ENCODE measurements around the gene LSAMP. TPM values are rescaled to one million over a fixed set of nuclear protein-coding genes. Genes with fewer than 3 reads are reported as not detected.
"Not testable (repeated sequence)": the region's sequence is repeated elsewhere in the genome, so short reads cannot be mapped to it uniquely, and the experiment has no call there.

The LSAMP gene
- total RNA-seq, 1 experiment from 2014 or later, result 3.1 TPM

DNA sequence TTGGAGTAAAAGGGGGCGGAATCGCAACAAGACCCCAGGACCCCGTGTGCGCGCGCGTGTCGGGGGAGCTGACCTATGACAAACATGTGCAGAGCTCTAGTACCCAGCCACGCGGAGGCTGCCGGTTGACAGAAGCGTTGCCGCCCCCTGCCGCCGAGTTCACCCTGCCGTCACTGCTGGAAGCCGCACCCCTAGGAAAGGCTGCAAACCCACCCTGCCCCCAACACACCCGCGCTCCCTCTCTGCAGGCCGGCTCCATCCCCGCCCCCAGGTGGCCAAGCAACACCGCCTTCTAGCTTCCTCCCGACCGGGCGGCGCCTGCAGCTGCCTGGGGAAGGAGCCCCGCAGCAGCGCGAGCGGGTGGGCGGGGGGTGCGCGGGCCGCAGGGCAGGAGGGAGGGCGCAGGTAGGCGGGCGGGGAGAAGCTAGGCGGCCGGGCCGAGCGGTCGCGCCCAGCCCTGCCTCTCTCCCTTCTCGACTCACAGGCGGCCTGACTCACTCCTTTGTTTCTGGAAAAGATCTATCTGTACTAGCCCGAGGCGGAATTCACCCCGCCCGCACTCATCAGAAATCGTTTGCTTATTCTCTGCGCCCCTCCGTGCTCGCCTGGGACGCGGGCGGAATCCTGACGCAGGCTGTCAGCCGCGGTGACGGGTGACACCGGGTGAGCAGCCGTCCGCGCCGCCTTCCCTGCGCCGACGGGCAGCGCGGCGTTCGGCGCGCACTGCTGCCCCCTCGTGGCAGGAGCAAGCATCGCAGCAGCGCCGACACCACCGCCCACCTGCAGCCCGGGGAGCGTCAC lies 661.1 kb downstream of the LSAMP start:
- Histone ChIP-seq H3K4me3 (ENCODE audit: low read depth in 2 of 2, low read length in 2 of 2) (peak overlapping the region; percentile 47 to 62), H3K36me3 (ENCODE audit: control insufficient read depth, insufficient read depth, low read length) (no peaks in the 10 kb centered on the region), H3K27ac (ENCODE audit: low read length) (no peak overlapping the region), H3K27me3 (ENCODE audit: control insufficient read depth, insufficient read depth, low read length) (no peaks in the 10 kb centered on the region), H3K4me1 (ENCODE audit: control insufficient read depth, insufficient read depth, low read length) (0 out of 2 replicates have a peak, but pooled peaks cover 4% of the 10 kb centered on the region), H3K9me3 (ENCODE audit: control insufficient read depth, insufficient read depth, low read depth, low read length) (no peaks in the 10 kb centered on the region)
- no TSS peak for BruUV-seq (replicated peaks)
- ChIA-PET CTCF (interaction anchor here (0.6 to 0.9 kb wide), 3 partner anchors 31 to 631 kb away, joined by 3 to 6 read pairs (median 4); no protein-coding TSS in a partner anchor), POLR2A (no interaction called here)
- ATAC-seq (peak; percentile 95), DNase-seq (ENCODE audit: low read depth, low spot score) (no peak)
- intact Hi-C loops (cut with micrococcal nuclease; ENCODE audit: unreplicated experiment), result loop anchor here (10.0 kb wide), 1 partner anchor 569 kb away; no protein-coding TSS in a partner anchor
- in situ Hi-C loops (cut with HindIII; ENCODE audit: low pct_unique_long_range_greater_than_20kb, low sequenced_read_pairs), result no loop called here
- TF ChIP-seq, protein P1, sequence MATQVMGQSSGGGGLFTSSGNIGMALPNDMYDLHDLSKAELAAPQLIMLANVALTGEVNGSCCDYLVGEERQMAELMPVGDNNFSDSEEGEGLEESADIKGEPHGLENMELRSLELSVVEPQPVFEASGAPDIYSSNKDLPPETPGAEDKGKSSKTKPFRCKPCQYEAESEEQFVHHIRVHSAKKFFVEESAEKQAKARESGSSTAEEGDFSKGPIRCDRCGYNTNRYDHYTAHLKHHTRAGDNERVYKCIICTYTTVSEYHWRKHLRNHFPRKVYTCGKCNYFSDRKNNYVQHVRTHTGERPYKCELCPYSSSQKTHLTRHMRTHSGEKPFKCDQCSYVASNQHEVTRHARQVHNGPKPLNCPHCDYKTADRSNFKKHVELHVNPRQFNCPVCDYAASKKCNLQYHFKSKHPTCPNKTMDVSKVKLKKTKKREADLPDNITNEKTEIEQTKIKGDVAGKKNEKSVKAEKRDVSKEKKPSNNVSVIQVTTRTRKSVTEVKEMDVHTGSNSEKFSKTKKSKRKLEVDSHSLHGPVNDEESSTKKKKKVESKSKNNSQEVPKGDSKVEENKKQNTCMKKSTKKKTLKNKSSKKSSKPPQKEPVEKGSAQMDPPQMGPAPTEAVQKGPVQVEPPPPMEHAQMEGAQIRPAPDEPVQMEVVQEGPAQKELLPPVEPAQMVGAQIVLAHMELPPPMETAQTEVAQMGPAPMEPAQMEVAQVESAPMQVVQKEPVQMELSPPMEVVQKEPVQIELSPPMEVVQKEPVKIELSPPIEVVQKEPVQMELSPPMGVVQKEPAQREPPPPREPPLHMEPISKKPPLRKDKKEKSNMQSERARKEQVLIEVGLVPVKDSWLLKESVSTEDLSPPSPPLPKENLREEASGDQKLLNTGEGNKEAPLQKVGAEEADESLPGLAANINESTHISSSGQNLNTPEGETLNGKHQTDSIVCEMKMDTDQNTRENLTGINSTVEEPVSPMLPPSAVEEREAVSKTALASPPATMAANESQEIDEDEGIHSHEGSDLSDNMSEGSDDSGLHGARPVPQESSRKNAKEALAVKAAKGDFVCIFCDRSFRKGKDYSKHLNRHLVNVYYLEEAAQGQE (IDR thresholded peaks at IDR 0.05; ENCODE audit: insufficient read depth in 1 of 2, low read depth in 2 of 2, low read length in 1 of 2), result peak in 1 of 2 experiments; percentile 49; a peak in 1 of 4 replicates
- TF ChIP-seq SIN3A (IDR thresholded peaks at IDR 0.05; ENCODE audit: borderline replicate concordance, insufficient read depth, low read depth, low read length) (peak; percentile 87), TCF7L2 (IDR thresholded peaks at IDR 0.05; ENCODE audit: low read depth, low read length) (no peak), POLR2AphosphoS5 (IDR thresholded peaks at IDR 0.05; ENCODE audit: low read depth, low read length) (no peak)
- TF ChIP-seq, protein P2, sequence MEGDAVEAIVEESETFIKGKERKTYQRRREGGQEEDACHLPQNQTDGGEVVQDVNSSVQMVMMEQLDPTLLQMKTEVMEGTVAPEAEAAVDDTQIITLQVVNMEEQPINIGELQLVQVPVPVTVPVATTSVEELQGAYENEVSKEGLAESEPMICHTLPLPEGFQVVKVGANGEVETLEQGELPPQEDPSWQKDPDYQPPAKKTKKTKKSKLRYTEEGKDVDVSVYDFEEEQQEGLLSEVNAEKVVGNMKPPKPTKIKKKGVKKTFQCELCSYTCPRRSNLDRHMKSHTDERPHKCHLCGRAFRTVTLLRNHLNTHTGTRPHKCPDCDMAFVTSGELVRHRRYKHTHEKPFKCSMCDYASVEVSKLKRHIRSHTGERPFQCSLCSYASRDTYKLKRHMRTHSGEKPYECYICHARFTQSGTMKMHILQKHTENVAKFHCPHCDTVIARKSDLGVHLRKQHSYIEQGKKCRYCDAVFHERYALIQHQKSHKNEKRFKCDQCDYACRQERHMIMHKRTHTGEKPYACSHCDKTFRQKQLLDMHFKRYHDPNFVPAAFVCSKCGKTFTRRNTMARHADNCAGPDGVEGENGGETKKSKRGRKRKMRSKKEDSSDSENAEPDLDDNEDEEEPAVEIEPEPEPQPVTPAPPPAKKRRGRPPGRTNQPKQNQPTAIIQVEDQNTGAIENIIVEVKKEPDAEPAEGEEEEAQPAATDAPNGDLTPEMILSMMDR (IDR thresholded peaks at IDR 0.05), result peak; percentile 99

DNA sequence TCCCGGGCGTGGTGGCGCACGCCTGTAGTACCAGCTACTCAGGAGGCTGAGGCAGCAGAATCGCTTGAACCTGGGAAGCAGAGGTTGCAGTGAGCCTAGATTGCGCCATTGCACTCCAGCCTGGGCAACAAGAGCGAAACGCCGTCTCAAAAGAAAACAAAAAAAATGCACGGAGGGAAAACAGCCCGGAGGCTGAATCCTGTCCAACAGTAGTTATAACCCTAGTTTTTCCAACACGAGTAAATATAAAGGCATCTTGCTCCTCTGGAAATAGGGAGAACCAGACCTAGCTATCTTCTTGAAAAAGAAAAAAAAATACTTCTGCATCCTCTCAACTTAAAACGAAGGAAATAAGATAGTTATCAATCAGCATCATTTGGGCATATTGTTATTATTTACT lies 661.9 kb downstream of the LSAMP start:
- DNase-seq (ENCODE audit: low read depth, low spot score); H3K4me1 ChIP-seq (ENCODE audit: control insufficient read depth, insufficient read depth, low read length); H3K27ac ChIP-seq (ENCODE audit: low read length); H3K9me3 ChIP-seq (ENCODE audit: control insufficient read depth, insufficient read depth, low read depth, low read length); ATAC-seq; BruUV-seq (replicated peaks); POLR2A ChIA-PET; in situ Hi-C loops (cut with HindIII; ENCODE audit: low pct_unique_long_range_greater_than_20kb, low sequenced_read_pairs); H3K27me3 ChIP-seq (ENCODE audit: control insufficient read depth, insufficient read depth, low read length); H3K36me3 ChIP-seq (ENCODE audit: control insufficient read depth, insufficient read depth, low read length): not testable (repeated sequence)
- peak overlapping the region; percentile 47 to 62 for H3K4me3 ChIP-seq (ENCODE audit: low read depth in 2 of 2, low read length in 2 of 2)
- CTCF ChIA-PET, result interaction anchor here (0.8 to 0.9 kb wide), 2 partner anchors 32 to 565 kb away, joined by 3 to 4 read pairs; no protein-coding TSS in a partner anchor
- intact Hi-C loops (cut with micrococcal nuclease; ENCODE audit: unreplicated experiment), result loop anchor here (10.0 kb wide), 1 partner anchor 569 kb away; no protein-coding TSS in a partner anchor

DNA sequence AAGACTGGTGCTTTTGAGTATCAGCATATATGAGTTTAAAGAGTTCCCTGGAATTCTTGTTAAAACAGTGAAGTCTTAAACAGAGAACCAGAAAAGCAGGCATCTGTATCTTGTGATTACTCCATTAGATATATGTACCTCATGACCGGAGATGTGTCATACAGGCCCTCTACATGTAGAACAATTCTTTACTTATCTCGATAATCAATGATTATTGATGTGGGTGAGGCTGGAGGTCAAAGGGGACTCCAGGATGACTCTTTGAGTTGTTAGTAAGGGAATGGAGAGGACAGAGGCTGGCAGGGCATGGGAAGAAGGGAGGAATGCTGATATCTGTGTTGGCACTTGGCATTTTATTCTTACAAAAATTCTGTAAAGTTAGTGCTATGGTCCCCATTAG lies 666.3 kb downstream of the LSAMP start:
- ATAC-seq, result no peak
- in situ Hi-C loops (cut with HindIII; ENCODE audit: low pct_unique_long_range_greater_than_20kb, low sequenced_read_pairs), result no loop called here
- H3K36me3 ChIP-seq (ENCODE audit: control insufficient read depth, insufficient read depth, low read length), result no peaks in the 10 kb centered on the region
- BruUV-seq (replicated peaks), result no TSS peak
- no peak overlapping the region for H3K27ac ChIP-seq (ENCODE audit: low read length)
- no peaks in the 10 kb centered on the region for H3K4me1 ChIP-seq (ENCODE audit: control insufficient read depth, insufficient read depth, low read length)
- POLR2A ChIA-PET, result no interaction called here
- no peaks in the 10 kb centered on the region for H3K9me3 ChIP-seq (ENCODE audit: control insufficient read depth, insufficient read depth, low read depth, low read length)
- CTCF ChIA-PET, result no interaction called here
- no peak for DNase-seq (ENCODE audit: low read depth, low spot score)
- no peak overlapping the region for H3K4me3 ChIP-seq (ENCODE audit: low read depth in 2 of 2, low read length in 2 of 2)
- H3K27me3 ChIP-seq (ENCODE audit: control insufficient read depth, insufficient read depth, low read length), result no peaks in the 10 kb centered on the region
- intact Hi-C loops (cut with micrococcal nuclease; ENCODE audit: unreplicated experiment), result no loop called here
- TF ChIP-seq POLR2AphosphoS5 (IDR thresholded peaks at IDR 0.05; ENCODE audit: low read depth, low read length), result no peak
- TF ChIP-seq TCF7L2 (IDR thresholded peaks at IDR 0.05; ENCODE audit: low read depth, low read length), result no peak
- TF ChIP-seq, protein P2 (IDR thresholded peaks at IDR 0.05), result no peak
- TF ChIP-seq, protein P1 (IDR thresholded peaks at IDR 0.05; ENCODE audit: insufficient read depth in 1 of 2, low read depth in 2 of 2, low read length in 1 of 2), result no peak
- no peak for TF ChIP-seq SIN3A (IDR thresholded peaks at IDR 0.05; ENCODE audit: borderline replicate concordance, insufficient read depth, low read depth, low read length)
